Fibroblast of peridontal ligament (primary cell): ENCODE measurements around the gene MRAS.
"Not testable (repeated sequence)": the region's sequence is repeated elsewhere in the genome, so short reads cannot be mapped to it uniquely, and the experiment has no call there.

Source experiments
- DNase-seq: peaks from one replicate; pipeline ENCODE4 v3.0.0-alpha.2; 2010; ENCODE audit errors: extremely low read depth

Gene MRAS

GRCh38 chr3:138418601-138419206 lies 70.3 kb downstream of the MRAS start:
- no peak for DNase-seq

- no peak for DNase-seq
These were observed 74.9 kb downstream of the MRAS start for GRCh38 chr3:138423316-138423715.

- no peak for DNase-seq
These were observed 75.9 kb downstream of the MRAS start for GRCh38 chr3:138424323-138424722.

- DNase-seq, result peak; percentile 44
These were observed 77.8 kb downstream of the MRAS start for GRCh38 chr3:138426211-138426610.

- not testable (repeated sequence) for DNase-seq
These were observed 78.4 kb downstream of the MRAS start for GRCh38 chr3:138426754-138427153.

- DNase-seq, result no peak
These were observed 81.3 kb downstream of the MRAS start for GRCh38 chr3:138429665-138430064.

- no peak for DNase-seq
These were observed 84.3 kb downstream of the MRAS start for GRCh38 chr3:138432576-138433240.

- DNase-seq, result no peak
These were observed 85.5 kb downstream of the MRAS start for GRCh38 chr3:138433892-138434275.

GRCh38 chr3:138434276-138434874 lies 86.0 kb downstream of the MRAS start, which contains the start of gene ESYT3:
TSS of gene ESYT3 (plus strand) at chr3:138434616. CDS start at chr3:138434799, 183 bp downstream.
- no peak for DNase-seq

- DNase-seq, result no peak
These were observed 86.7 kb downstream of the MRAS start for GRCh38 chr3:138434875-138435772.

- no peak for DNase-seq
These were observed 87.5 kb downstream of the MRAS start for GRCh38 chr3:138435840-138436239.

GRCh38 chr3:138437281-138437680 lies 88.9 kb downstream of the MRAS start:
- no peak for DNase-seq

- DNase-seq, result no peak
These were observed 90.5 kb downstream of the MRAS start for GRCh38 chr3:138438896-138439295.

GRCh38 chr3:138439646-138440045 lies 91.3 kb downstream of the MRAS start:
- DNase-seq, result no peak

GRCh38 chr3:138440121-138440521 lies 91.7 kb downstream of the MRAS start:
- no peak for DNase-seq

GRCh38 chr3:138440596-138440995 lies 92.2 kb downstream of the MRAS start:
- no peak for DNase-seq

- DNase-seq, result no peak
These were observed 92.9 kb downstream of the MRAS start for GRCh38 chr3:138441256-138441655.

GRCh38 chr3:138441742-138442141 lies 93.4 kb downstream of the MRAS start:
- peak; percentile 51 for DNase-seq

GRCh38 chr3:138442433-138442832 lies 94.1 kb downstream of the MRAS start:
- peak; percentile 51 for DNase-seq

- DNase-seq, result peak; percentile 44
These were observed 94.7 kb downstream of the MRAS start for GRCh38 chr3:138443091-138443490.

- no peak for DNase-seq
These were observed 95.4 kb downstream of the MRAS start for GRCh38 chr3:138443521-138444503.
